ENCODE results near the gene CBY1.

The CBY1 gene

GRCh38 chr22:38653741-38654140, 2.7 kb upstream of the CBY1 start:
- no peak overlapping the region for H2AFZ ChIP-seq (ENCODE audit: low read length)
- no peak overlapping the region for H3K4me2 ChIP-seq (ENCODE audit: low read depth, low read length)
- H3K9ac ChIP-seq (ENCODE audit: low read length) = no peak overlapping the region
- no peak overlapping the region for H3K4me3 ChIP-seq (ENCODE audit: low read length)
- H3K9me3 ChIP-seq (replicated peaks; ENCODE audit: insufficient read depth, low read length) = no peaks in the 10 kb centered on the region
- H3K9me2 ChIP-seq (replicated peaks; ENCODE audit: insufficient read depth, low read length) = no peaks in the 10 kb centered on the region
- no peak overlapping the region for H3K27ac ChIP-seq (ENCODE audit: low read length)
- no peak for DNase-seq
- TF ChIP-seq CTCF (IDR thresholded peaks at IDR 0.05; ENCODE audit: low read length) = no peak
- TF ChIP-seq EZH2phosphoT487 (IDR thresholded peaks at IDR 0.05; ENCODE audit: low read length) = no peak
- no peak for TF ChIP-seq EZH2 (optimal IDR thresholded peaks at IDR 0.05; ENCODE audit: low read depth, low read length)
- H3K79me2 ChIP-seq (ENCODE audit: low read length) = peaks cover 12% of the 10 kb centered on the region
- H4K20me1 ChIP-seq (ENCODE audit: insufficient read depth, low read length) = no peaks in the 10 kb centered on the region
- no peaks in the 10 kb centered on the region for H3K36me3 ChIP-seq (replicated peaks; ENCODE audit: insufficient read depth, low read length)
- peaks cover 9% of the 10 kb centered on the region for H3K4me1 ChIP-seq (ENCODE audit: low read length)
- H3F3A ChIP-seq (ENCODE audit: insufficient read depth, low read length) = peaks cover 11% of the 10 kb centered on the region; the same call in 1 of the 2 replicates
- no peaks in the 10 kb centered on the region for H3K27me3 ChIP-seq (replicated peaks; ENCODE audit: insufficient read depth, low read length)

GRCh38 chr22:38655519-38656255, 751 bp upstream of the CBY1 start:
- peaks cover 12% of the 10 kb centered on the region for H3K79me2 ChIP-seq (ENCODE audit: low read length)
- H3K27ac ChIP-seq (ENCODE audit: low read length) = peak overlapping the region; percentile 87; the same call in 1 of the 2 replicates
- no peaks in the 10 kb centered on the region for H3K9me3 ChIP-seq (replicated peaks; ENCODE audit: insufficient read depth, low read length)
- H4K20me1 ChIP-seq (ENCODE audit: insufficient read depth, low read length) = no peaks in the 10 kb centered on the region
- peak overlapping the region; percentile 99 for H3K4me2 ChIP-seq (ENCODE audit: low read depth, low read length)
- H3K36me3 ChIP-seq (replicated peaks; ENCODE audit: insufficient read depth, low read length) = no peaks in the 10 kb centered on the region
- H3K27me3 ChIP-seq (replicated peaks; ENCODE audit: insufficient read depth, low read length) = no peaks in the 10 kb centered on the region
- peak overlapping the region; percentile 92 for H2AFZ ChIP-seq (ENCODE audit: low read length)
- H3F3A ChIP-seq (ENCODE audit: insufficient read depth, low read length) = peaks cover 11% of the 10 kb centered on the region; the same call in 1 of the 2 replicates
- H3K4me3 ChIP-seq (ENCODE audit: low read length) = peak overlapping the region; percentile 98
- no peaks in the 10 kb centered on the region for H3K9me2 ChIP-seq (replicated peaks; ENCODE audit: insufficient read depth, low read length)
- peak overlapping the region; percentile 99 for H3K9ac ChIP-seq (ENCODE audit: low read length)
- no peak for DNase-seq
- TF ChIP-seq CTCF (IDR thresholded peaks at IDR 0.05; ENCODE audit: low read length) (no peak), EZH2 (optimal IDR thresholded peaks at IDR 0.05; ENCODE audit: low read depth, low read length) (no peak), EZH2phosphoT487 (IDR thresholded peaks at IDR 0.05; ENCODE audit: low read length) (no peak)
- H3K4me1 ChIP-seq (ENCODE audit: low read length) = peaks cover 9% of the 10 kb centered on the region

GRCh38 chr22:38657045-38657909, 839 bp downstream of the CBY1 start:
- Histone ChIP-seq H3K27ac (ENCODE audit: low read length) (peak overlapping the region; percentile 87; the same call in 1 of the 2 replicates), H3K4me1 (ENCODE audit: low read length) (peaks cover 9% of the 10 kb centered on the region), H3K36me3 (replicated peaks; ENCODE audit: insufficient read depth, low read length) (no peaks in the 10 kb centered on the region), H3K79me2 (ENCODE audit: low read length) (peaks cover 12% of the 10 kb centered on the region), H3K4me2 (ENCODE audit: low read depth, low read length) (peak overlapping the region; percentile 99), H3K9me3 (replicated peaks; ENCODE audit: insufficient read depth, low read length) (no peaks in the 10 kb centered on the region), H4K20me1 (ENCODE audit: insufficient read depth, low read length) (no peaks in the 10 kb centered on the region), H3K4me3 (ENCODE audit: low read length) (peak overlapping the region; percentile 98), H2AFZ (ENCODE audit: low read length) (peak overlapping the region; percentile 92), H3F3A (ENCODE audit: insufficient read depth, low read length) (peaks cover 11% of the 10 kb centered on the region; the same call in 1 of the 2 replicates), H3K27me3 (replicated peaks; ENCODE audit: insufficient read depth, low read length) (no peaks in the 10 kb centered on the region), H3K9ac (ENCODE audit: low read length) (peak overlapping the region; percentile 99), H3K9me2 (replicated peaks; ENCODE audit: insufficient read depth, low read length) (no peaks in the 10 kb centered on the region)
- DNase-seq = peak; percentile 24
- TF ChIP-seq CTCF (IDR thresholded peaks at IDR 0.05; ENCODE audit: low read length) (no peak), EZH2phosphoT487 (IDR thresholded peaks at IDR 0.05; ENCODE audit: low read length) (no peak), EZH2 (optimal IDR thresholded peaks at IDR 0.05; ENCODE audit: low read depth, low read length) (no peak)

Measured in MM.1S (cell line).